ENCODE data around the gene KANSL1L. TPM values are rescaled to one million over a fixed set of nuclear protein-coding genes. Genes with fewer than 3 reads are reported as not detected.

The KANSL1L gene
- total RNA-seq, 1 experiment from 2014 or later, result 5.7 TPM

DNA sequence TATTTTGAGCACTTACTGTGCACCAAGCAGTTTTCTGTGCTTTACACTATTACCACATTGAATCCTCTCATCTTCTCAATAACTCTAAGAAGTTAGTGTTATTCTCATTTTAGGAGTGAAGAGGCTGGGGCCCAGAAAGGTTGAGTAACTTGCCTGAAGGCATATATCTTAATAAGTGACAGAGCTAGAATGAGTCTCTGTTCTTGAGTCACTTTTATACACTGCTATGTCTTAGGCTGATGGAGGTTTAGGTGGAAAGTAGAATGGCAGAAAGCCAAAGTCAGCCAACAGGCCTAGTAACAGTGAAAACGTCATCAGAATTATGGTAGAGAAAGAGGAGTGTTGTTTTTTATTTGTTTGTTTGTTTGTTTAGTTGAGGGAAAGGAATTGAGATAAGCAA, 196.6 kb downstream of the KANSL1L start:
- Mint-ChIP-seq H3K4me1 (ENCODE audit: low read depth, unreplicated experiment) (peaks cover 10% of the 10 kb centered on the region), H3K27ac (ENCODE audit: unreplicated experiment) (no peak overlapping the region), H3K9me3 (ENCODE audit: unreplicated experiment) (no peaks in the 10 kb centered on the region), H3K27me3 (ENCODE audit: insufficient read depth, unreplicated experiment) (no peaks in the 10 kb centered on the region), H3K4me3 (ENCODE audit: unreplicated experiment) (no peak overlapping the region), H3K36me3 (ENCODE audit: insufficient read depth, unreplicated experiment) (no peaks in the 10 kb centered on the region)
- H3K27me3 ChIP-seq (replicated peaks; ENCODE audit: control insufficient read depth, insufficient read depth, low read length), result no peaks in the 10 kb centered on the region
- no peaks in the 10 kb centered on the region for H3K9me3 ChIP-seq
- ChIA-PET POLR2A (no interaction called here), CTCF (no interaction called here)
- intact Hi-C loops (cut with micrococcal nuclease; ENCODE audit: unreplicated experiment), result no loop called here
- no peaks in the 10 kb centered on the region for H3K36me3 ChIP-seq (ENCODE audit: control insufficient read depth, insufficient read depth, low read length)
- DNase-seq, result no peak
- BruUV-seq (replicated peaks), result no TSS peak
- no peak overlapping the region for H3K4me3 ChIP-seq (ENCODE audit: low read depth, low read length)
- TF ChIP-seq, protein P1, sequence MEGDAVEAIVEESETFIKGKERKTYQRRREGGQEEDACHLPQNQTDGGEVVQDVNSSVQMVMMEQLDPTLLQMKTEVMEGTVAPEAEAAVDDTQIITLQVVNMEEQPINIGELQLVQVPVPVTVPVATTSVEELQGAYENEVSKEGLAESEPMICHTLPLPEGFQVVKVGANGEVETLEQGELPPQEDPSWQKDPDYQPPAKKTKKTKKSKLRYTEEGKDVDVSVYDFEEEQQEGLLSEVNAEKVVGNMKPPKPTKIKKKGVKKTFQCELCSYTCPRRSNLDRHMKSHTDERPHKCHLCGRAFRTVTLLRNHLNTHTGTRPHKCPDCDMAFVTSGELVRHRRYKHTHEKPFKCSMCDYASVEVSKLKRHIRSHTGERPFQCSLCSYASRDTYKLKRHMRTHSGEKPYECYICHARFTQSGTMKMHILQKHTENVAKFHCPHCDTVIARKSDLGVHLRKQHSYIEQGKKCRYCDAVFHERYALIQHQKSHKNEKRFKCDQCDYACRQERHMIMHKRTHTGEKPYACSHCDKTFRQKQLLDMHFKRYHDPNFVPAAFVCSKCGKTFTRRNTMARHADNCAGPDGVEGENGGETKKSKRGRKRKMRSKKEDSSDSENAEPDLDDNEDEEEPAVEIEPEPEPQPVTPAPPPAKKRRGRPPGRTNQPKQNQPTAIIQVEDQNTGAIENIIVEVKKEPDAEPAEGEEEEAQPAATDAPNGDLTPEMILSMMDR (IDR thresholded peaks at IDR 0.05; ENCODE audit: insufficient read depth in 1 of 2, low read depth in 1 of 2, low read length in 1 of 2, severe bottlenecking in 1 of 2, unreplicated experiment in 1 of 2), result no peak
- 0 out of 2 replicates have a peak, but pooled peaks cover 8% of the 10 kb centered on the region for H3K4me1 ChIP-seq

GRCh38 chr2:209973328-209973727, 197.9 kb downstream of the KANSL1L start:
- H3K36me3 ChIP-seq (ENCODE audit: control insufficient read depth, insufficient read depth, low read length), result no peaks in the 10 kb centered on the region
- DNase-seq, result no peak
- H3K9me3 ChIP-seq, result no peaks in the 10 kb centered on the region
- POLR2A ChIA-PET, result no interaction called here
- no peaks in the 10 kb centered on the region for H3K36me3 Mint-ChIP-seq (ENCODE audit: insufficient read depth, unreplicated experiment)
- no TSS peak for BruUV-seq (replicated peaks)
- no peak overlapping the region for H3K4me3 ChIP-seq (ENCODE audit: low read depth, low read length)
- no peaks in the 10 kb centered on the region for H3K9me3 Mint-ChIP-seq (ENCODE audit: unreplicated experiment)
- 0 out of 2 replicates have a peak, but pooled peaks cover 8% of the 10 kb centered on the region for H3K4me1 ChIP-seq
- no peaks in the 10 kb centered on the region for H3K27me3 Mint-ChIP-seq (ENCODE audit: insufficient read depth, unreplicated experiment)
- no peaks in the 10 kb centered on the region for H3K27me3 ChIP-seq (replicated peaks; ENCODE audit: control insufficient read depth, insufficient read depth, low read length)
- H3K4me3 Mint-ChIP-seq (ENCODE audit: unreplicated experiment), result no peak overlapping the region
- intact Hi-C loops (cut with micrococcal nuclease; ENCODE audit: unreplicated experiment), result no loop called here
- TF ChIP-seq, protein P1 (IDR thresholded peaks at IDR 0.05; ENCODE audit: insufficient read depth in 1 of 2, low read depth in 1 of 2, low read length in 1 of 2, severe bottlenecking in 1 of 2, unreplicated experiment in 1 of 2), result no peak
- no peak overlapping the region for H3K27ac Mint-ChIP-seq (ENCODE audit: unreplicated experiment)
- H3K4me1 Mint-ChIP-seq (ENCODE audit: low read depth, unreplicated experiment), result peaks cover 10% of the 10 kb centered on the region
- CTCF ChIA-PET, result no interaction called here

Other genes starting within 250 kb of the KANSL1L start
- 91.1 and 92.9 TPM in 2 replicates for gene RPE, start 168.8 kb downstream of the KANSL1L start, total RNA-seq (2022)
- gene ACADL, start 54.0 kb upstream of the KANSL1L start, total RNA-seq (2022), result not detected in 2 replicates
- not detected in 2 replicates for gene MYL1, start 143.8 kb upstream of the KANSL1L start, total RNA-seq (2022)